GM21619 (cell line): Measurements from ENCODE around the gene KRTAP9-4.
"Not testable (repeated sequence)": the region's sequence is repeated elsewhere in the genome, so short reads cannot be mapped to it uniquely, and the experiment has no call there.

Experiments used
- ATAC-seq: cut with Tn5 transposase; IDR thresholded peaks from one replicate; pipeline ENCODE4 v1.9.1; 2021; ENCODE audit not compliant: unreplicated experiment

KRTAP9-4 gene, protein sequence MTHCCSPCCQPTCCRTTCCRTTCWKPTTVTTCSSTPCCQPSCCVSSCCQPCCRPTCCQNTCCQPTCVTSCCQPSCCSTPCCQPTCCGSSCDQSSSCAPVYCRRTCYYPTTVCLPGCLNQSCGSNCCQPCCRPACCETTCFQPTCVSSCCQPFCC

DNA sequence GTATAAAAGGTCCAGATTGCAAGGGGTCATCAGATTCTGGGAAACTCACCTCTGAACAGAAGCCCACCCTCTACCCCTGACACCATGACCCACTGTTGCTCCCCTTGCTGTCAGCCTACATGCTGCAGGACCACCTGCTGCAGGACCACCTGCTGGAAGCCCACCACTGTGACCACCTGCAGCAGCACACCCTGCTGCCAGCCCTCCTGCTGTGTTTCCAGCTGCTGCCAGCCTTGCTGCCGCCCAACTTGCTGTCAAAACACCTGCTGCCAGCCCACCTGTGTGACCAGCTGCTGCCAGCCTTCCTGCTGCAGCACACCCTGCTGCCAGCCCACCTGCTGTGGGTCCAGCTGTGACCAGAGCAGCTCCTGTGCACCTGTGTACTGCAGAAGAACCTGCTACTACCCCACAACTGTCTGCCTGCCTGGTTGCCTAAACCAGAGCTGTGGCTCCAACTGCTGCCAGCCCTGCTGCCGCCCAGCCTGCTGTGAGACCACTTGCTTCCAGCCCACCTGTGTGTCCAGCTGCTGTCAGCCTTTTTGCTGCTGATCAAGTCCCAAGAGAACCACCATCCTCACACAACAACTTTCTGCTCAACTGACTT lies at the start of gene KRTAP9-4:
Gene KRTAP9-4, plus strand, starts transcription at position 51 of the 604 bp plus-strand sequence. Its CDS starts 34 bp downstream, at position 85.
- ATAC-seq, result not testable (repeated sequence)

- ATAC-seq, result no peak
Measured at GRCh38 chr17:41211845-41212466, 37.5 kb upstream of the KRTAP9-4 start.

GRCh38 chr17:41212524-41213169 lies 36.8 kb upstream of the KRTAP9-4 start:
- ATAC-seq, result no peak

GRCh38 chr17:41215681-41216080 lies 33.8 kb upstream of the KRTAP9-4 start:
- no peak for ATAC-seq

DNA sequence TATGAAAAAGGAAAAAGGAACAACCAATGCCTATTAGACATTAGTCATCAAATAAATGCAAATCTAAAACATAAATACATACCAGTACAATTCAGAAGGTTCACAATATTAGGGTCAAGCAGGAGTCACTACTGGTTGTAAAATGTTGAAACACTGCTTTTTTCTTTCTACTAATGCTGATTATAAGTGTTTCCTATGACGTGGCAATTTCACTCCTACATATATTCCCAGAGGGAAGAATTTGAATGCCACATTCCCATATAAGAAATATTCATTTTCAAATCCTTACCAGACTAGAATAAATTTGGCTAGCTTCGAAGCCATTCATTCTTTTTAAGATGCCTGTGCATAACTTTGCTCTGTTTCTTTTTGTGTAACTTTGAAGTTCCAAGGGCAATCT lies 25.7 kb upstream of the KRTAP9-4 start:
- ATAC-seq, result no peak

DNA sequence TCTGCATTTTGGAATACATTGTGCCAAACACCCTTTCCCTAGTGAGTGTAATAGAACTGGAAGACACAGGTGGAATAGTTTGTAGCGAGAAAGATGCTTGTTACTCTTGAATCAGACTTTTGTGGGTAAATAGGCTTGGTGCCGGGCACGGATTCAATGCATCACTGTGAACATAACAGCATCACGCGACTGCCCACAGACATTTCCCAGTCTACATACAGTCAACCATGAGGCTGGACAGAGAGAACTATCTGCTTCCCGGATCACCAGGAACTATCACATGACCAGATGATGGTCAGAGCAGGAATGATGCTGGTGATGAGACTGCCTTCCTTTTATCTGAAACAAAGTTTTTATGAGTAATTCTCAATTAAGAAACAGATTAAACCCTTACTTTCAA lies 23.4 kb upstream of the KRTAP9-4 start:
- no peak for ATAC-seq

DNA sequence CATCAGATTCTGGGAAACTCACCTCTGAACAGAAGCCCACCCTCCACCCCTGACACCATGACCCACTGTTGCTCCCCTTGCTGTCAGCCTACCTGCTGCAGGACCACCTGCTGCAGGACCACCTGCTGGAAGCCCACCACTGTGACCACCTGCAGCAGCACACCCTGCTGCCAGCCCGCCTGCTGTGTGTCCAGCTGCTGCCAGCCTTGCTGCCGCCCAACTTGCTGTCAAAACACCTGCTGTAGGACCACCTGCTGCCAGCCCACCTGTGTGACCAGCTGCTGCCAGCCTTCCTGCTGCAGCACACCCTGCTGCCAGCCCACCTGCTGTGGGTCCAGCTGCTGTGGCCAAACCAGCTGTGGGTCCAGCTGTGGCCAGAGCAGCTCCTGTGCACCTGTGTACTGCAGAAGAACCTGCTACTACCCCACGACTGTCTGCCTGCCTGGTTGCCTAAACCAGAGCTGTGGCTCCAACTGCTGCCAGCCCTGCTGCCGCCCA lies 22.8 kb upstream of the KRTAP9-4 start, which contains the start of gene KRTAP9-2:
Gene KRTAP9-2, plus strand, starts transcription at position 51 of the 498 bp plus-strand sequence. Its CDS starts 7 bp downstream, at position 58.
- not testable (repeated sequence) for ATAC-seq

GRCh38 chr17:41230094-41230493 lies 19.4 kb upstream of the KRTAP9-4 start:
- no peak for ATAC-seq

DNA sequence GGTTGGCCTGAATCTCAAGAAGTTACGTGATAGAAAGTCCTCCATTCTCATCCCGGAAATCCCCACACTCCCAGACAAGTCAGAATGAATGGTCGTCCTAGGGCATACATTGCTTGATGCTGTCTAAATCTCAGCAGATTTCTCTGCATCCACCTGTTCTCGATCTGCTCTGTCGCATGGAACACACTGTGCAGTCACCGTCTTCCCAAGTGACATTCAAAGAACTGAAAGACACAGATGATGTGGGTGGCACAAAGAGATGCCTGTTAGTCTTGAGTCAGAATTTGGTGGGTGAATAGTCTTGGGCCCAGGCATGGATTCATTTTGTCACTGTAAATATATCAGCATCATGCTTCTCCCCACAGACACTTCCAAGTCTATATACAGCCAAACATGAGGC lies 17.8 kb upstream of the KRTAP9-4 start:
- ATAC-seq, result no peak

DNA sequence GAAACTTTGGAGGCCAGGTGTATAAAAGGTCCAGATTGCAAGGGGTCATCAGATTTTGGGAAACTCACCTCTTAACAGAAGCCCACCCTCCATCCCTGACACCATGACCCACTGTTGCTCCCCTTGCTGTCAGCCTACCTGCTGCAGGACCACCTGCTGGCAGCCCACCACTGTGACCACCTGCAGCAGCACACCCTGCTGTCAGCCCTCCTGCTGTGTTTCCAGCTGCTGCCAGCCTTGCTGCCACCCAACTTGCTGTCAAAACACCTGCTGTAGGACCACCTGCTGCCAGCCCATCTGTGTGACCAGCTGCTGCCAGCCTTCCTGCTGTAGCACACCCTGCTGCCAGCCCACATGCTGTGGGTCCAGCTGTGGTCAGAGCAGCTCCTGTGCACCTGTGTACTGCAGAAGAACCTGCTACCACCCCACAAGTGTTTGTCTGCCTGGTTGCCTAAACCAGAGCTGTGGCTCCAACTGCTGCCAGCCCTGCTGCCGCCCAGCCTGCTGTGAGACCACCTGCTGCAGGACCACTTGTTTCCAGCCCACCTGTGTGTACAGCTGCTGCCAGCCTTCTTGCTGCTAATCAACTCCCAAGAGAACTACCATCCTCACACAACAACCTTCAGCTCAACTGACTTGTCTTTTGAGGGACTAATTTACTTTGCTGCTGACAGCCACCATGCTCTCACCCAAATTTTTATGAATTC lies 16.9 kb upstream of the KRTAP9-4 start, which contains the start of gene KRTAP9-3:
Gene KRTAP9-3, plus strand, starts transcription at position 51 of the 707 bp plus-strand sequence. Its CDS starts 53 bp downstream, at position 104.
- ATAC-seq, result not testable (repeated sequence)

DNA sequence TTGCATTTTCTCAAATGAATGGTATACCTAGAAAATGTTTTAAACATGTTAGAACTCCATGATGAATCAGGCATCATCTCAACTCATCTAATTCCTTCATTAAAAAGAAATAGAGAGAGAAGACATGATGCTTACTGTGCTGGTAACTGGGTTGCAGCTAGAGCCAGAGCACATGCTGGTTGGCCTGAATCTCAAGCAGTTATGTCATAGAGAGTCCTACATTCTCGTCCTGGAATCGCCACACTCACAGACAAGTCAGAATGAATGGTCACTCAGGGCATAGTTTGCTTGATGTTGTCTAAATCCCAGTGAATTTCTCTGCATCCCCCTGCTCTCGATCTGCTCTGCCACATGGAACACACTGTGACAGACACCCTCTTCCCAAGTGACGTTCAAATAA lies 12.4 kb upstream of the KRTAP9-4 start:
- not testable (repeated sequence) for ATAC-seq

GRCh38 chr17:41237949-41238437 lies 11.5 kb upstream of the KRTAP9-4 start, which contains the start of gene KRTAP9-8:
KRTAP9-8 (plus strand) TSS chr17:41237999; CDS start chr17:41238052, 53 bp downstream.
- ATAC-seq, result not testable (repeated sequence)

DNA sequence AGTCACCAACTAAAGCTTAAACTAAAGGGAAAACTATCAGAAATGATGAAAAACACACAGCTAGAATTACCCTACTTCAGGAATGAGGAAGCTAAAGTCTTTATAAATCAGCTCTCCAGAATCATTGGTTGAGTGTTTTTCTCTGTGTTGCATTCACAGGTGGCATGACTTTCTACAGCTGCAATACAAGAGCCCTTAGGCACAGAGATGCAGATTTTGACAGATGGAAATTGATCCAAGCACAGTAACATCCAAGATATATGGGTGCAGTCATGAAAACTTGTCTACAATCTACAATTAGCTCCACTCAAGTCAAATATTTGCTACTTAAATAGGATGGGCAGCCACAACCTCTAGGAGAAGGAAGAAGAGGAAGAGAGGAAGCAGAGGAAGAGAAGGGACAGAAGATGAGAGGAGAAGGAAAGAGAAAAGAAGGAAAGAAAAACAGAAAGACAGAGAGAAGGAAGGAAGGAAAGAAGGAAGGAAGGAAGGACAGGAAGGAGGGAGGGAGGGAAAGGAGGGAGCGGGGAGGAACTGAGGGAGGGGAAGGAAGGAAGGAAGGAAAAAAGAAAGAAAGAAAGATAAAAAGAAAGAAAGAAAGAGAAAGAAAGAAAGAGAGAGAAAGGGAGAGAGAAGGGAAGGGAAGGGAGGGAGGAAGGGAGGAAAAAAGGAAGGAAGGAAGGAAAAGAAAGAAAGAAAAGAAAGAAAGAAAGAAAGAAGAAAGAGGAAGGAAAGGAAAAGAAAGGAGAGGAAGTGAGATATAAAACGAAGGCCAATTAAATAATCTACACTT lies 2.3 kb upstream of the KRTAP9-4 start:
- not testable (repeated sequence) for ATAC-seq

GRCh38 chr17:41251261-41251660 lies 1.8 kb downstream of the KRTAP9-4 start:
- ATAC-seq, result no peak

GRCh38 chr17:41254861-41255260 lies 5.4 kb downstream of the KRTAP9-4 start:
- no peak for ATAC-seq

- not testable (repeated sequence) for ATAC-seq
Measured at GRCh38 chr17:41255381-41256290, 6.1 kb downstream of the KRTAP9-4 start, which contains the start of gene KRTAP9-9. KRTAP9-9 (plus strand) TSS chr17:41255384.

- no peak for ATAC-seq
Measured at GRCh38 chr17:41256291-41256685, 6.8 kb downstream of the KRTAP9-4 start.

DNA sequence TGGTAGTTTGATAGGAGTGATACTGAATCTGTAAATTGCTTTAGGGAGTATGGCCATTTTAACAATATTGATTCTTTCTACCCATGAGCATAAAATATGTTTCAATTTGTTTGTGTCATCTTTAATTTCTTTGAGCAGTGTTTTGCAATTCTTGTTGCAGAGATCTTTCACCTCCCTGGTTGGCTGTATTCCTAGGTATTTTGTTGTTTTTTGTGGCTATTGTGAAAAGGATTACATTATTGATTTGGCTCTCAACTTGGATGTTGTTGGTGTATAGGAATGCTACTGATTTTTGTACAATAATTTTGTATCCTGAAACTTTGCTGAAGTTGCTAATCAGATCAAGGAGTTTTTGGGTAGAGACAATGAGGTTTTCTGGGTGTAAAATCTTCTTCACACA lies 8.9 kb downstream of the KRTAP9-4 start:
- ATAC-seq, result no peak

- no peak for ATAC-seq
Measured at GRCh38 chr17:41263212-41263611, 13.7 kb downstream of the KRTAP9-4 start.
